Activated naive CD8-positive, alpha-beta T cell treated with anti-CD3 and anti-CD28 coated beads for 36 hours (primary cell): ENCODE data around the gene BCAP31. TPM values are rescaled to one million over a fixed set of nuclear protein-coding genes. Genes with fewer than 3 reads are reported as not detected.
"Not testable (repeated sequence)": the region's sequence is repeated elsewhere in the genome, so short reads cannot be mapped to it uniquely, and the experiment has no call there.

Source experiments
- DNase-seq: peaks from one replicate; pipeline ENCODE4 v3.0.0; 2021
- H3K27ac Mint-ChIP-seq: one replicate; pipeline ENCODE4 v1.8.0; 2022; ENCODE audit warnings: mild to moderate bottlenecking, moderate library complexity, mixed read lengths
- H3K27me3 Mint-ChIP-seq: one replicate; pipeline ENCODE4 v1.8.0; 2022; ENCODE audit warnings: mild to moderate bottlenecking, mixed read lengths
- H3K36me3 Mint-ChIP-seq: one replicate; pipeline ENCODE4 v1.8.0; 2021; ENCODE audit warnings: mild to moderate bottlenecking, mixed read lengths
- H3K4me1 Mint-ChIP-seq: one replicate; pipeline ENCODE4 v1.8.0; 2021; ENCODE audit warnings: mixed read lengths
- H3K4me3 Mint-ChIP-seq: one replicate; pipeline ENCODE4 v1.8.0; 2022; ENCODE audit warnings: mild to moderate bottlenecking, moderate library complexity, mixed read lengths
- H3K9me3 Mint-ChIP-seq: one replicate; pipeline ENCODE4 v1.8.0; 2022; ENCODE audit warnings: mixed read lengths
- total RNA-seq, 2 experiments: library from RNA; stranded (reverse); gene quantifications; one replicate each; pipeline ENCODE4 v1.2.3, GENCODE V29; 2021

The BCAP31 gene
- total RNA-seq, 2 experiments from 2014 or later = 103 to 109 TPM

GRCh38 chrX:153765138-153766079, 41.2 kb upstream of the BCAP31 start:
- Mint-ChIP-seq H3K36me3 (no peaks in the 10 kb centered on the region), H3K9me3 (no peaks in the 10 kb centered on the region), H3K4me3 (peak overlapping the region; percentile 49), H3K27ac (no peak overlapping the region), H3K27me3 (no peaks in the 10 kb centered on the region), H3K4me1 (peaks cover 9% of the 10 kb centered on the region)
- DNase-seq = no peak

GRCh38 chrX:153764786-153765137, 40.6 kb upstream of the BCAP31 start:
- no peaks in the 10 kb centered on the region for H3K27me3 Mint-ChIP-seq

GRCh38 chrX:153763989-153764755, 40.0 kb upstream of the BCAP31 start, which contains the start of gene PLXNB3:
PLXNB3 (plus strand) TSS chrX:153764249; CDS start chrX:153765536, 1,287 bp downstream.
- Mint-ChIP-seq H3K36me3 (no peaks in the 10 kb centered on the region), H3K4me3 (no peak within 1 kb of the TSS), H3K27me3 (no peaks in the 10 kb centered on the region), H3K9me3 (no peaks in the 10 kb centered on the region), H3K27ac (no peak within 1 kb of the TSS), H3K4me1 (peaks cover 9% of the 10 kb centered on the region)
- DNase-seq = peak; percentile 75

More at GRCh38 chrX:153764786-153765137, 40.6 kb upstream of the BCAP31 start:
- Mint-ChIP-seq H3K36me3 (no peaks in the 10 kb centered on the region), H3K4me3 (no peak overlapping the region), H3K4me1 (peaks cover 9% of the 10 kb centered on the region), H3K27ac (no peak overlapping the region), H3K9me3 (no peaks in the 10 kb centered on the region)
- DNase-seq = no peak

DNA sequence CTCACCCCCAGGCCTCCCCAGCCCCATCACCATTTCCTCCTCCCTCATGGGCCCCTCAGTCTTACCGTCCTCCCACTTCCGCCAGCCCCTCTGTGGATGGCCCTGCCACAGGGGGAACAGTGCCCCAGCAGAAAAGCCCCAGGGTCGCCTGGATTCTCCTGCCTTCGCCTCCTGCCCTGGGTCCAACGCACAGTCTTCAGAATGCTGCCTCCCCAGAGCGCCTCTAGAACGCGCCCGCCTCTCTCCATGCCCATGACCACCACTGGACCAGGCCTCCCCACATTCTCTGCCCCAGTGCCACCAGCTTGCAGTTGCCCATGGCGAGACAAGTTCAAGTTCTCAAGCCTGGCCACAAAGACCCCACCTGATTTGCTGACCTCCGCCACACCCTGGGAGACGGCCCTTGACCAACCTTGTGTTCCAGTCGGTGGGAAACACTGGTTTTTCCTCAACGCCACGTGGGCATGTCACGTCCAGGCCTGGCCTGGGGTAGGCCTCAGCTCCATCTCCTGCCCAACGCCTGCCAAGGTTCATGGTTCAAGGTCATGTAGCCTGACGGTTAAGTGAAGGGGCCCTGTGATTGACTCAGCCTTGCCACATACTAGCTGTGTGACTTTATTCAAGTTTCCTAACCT, 39.2 kb upstream of the BCAP31 start:
- peaks cover 9% of the 10 kb centered on the region for H3K4me1 Mint-ChIP-seq
- H3K27me3 Mint-ChIP-seq = no peaks in the 10 kb centered on the region
- no peak for DNase-seq
- no peaks in the 10 kb centered on the region for H3K9me3 Mint-ChIP-seq
- H3K27ac Mint-ChIP-seq = no peak overlapping the region
- H3K4me3 Mint-ChIP-seq = no peak overlapping the region
- no peaks in the 10 kb centered on the region for H3K36me3 Mint-ChIP-seq

DNA sequence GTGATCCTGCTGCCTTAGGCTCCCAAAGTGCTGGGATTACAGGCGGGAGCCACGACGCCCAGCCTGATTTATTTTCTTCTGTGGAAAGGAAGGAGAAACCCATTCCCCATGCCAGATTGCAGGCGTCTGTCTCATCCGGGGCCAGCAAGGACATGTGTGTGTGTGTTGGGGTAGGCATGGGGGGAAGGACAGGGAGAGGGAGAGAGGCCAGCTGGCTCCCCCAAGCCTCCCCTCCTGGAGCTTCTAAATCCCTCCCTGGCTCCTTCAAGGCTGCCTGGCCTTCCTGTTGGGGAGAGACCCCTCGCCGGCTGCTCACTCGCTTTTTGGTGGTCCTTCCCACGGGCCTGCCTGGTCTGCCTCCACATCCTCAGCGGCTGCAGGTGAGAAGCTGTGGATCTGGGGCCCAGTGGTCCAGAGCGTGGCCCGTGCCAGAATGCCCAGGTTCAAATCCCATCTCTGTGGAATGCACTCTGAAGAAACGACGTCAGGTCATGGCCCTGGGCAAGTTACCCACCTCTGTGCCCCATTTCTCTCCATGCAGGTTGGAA, 38.5 kb upstream of the BCAP31 start:
- DNase-seq = no peak
- Mint-ChIP-seq H3K9me3 (no peaks in the 10 kb centered on the region), H3K4me1 (peaks cover 9% of the 10 kb centered on the region), H3K36me3 (no peaks in the 10 kb centered on the region), H3K27ac (no peak overlapping the region), H3K4me3 (no peak overlapping the region), H3K27me3 (no peaks in the 10 kb centered on the region)

GRCh38 chrX:153761863-153762262, 37.7 kb upstream of the BCAP31 start:
- no peak for DNase-seq
- no peak overlapping the region for H3K27ac Mint-ChIP-seq
- H3K9me3 Mint-ChIP-seq = no peaks in the 10 kb centered on the region
- H3K4me1 Mint-ChIP-seq = peaks cover 9% of the 10 kb centered on the region
- no peaks in the 10 kb centered on the region for H3K27me3 Mint-ChIP-seq
- H3K4me3 Mint-ChIP-seq = no peak overlapping the region
- no peaks in the 10 kb centered on the region for H3K36me3 Mint-ChIP-seq

GRCh38 chrX:153755136-153755535, 30.9 kb upstream of the BCAP31 start:
- H3K36me3 Mint-ChIP-seq = no peaks in the 10 kb centered on the region
- H3K9me3 Mint-ChIP-seq = no peaks in the 10 kb centered on the region
- H3K4me1 Mint-ChIP-seq = no peaks in the 10 kb centered on the region
- H3K27ac Mint-ChIP-seq = no peak overlapping the region
- H3K4me3 Mint-ChIP-seq = no peak overlapping the region
- no peaks in the 10 kb centered on the region for H3K27me3 Mint-ChIP-seq
- no peak for DNase-seq

DNA sequence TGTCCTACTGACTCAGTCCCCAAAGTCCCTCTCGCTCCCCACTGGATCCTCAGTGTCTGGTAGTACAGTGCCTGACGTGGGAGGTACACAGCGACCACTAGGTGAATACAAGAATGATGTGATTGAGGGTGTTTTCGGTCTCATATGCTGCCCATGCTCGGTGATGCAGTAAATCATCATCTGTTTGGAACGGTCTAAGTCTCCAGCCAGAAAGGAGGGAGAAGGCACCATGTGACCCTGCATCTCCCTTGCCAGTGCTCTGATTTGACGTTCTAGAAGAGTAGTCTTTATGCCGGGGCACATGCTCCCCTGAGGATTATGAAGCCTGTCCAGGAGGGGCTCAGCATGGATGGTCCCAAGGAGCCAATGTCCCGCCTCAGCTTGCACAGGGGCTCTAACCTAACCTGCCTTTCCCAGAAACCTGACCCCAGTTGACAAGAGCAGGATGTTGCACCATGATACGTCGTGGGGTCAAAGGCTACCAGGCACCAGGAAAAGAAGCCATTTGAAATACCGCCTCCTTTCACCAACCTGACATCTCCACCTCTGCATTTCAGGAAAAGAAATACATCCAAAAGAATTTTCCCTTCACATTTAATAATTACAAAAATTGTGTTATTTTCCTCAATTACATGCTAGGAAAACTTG, 26.1 kb upstream of the BCAP31 start:
- no peaks in the 10 kb centered on the region for H3K4me1 Mint-ChIP-seq
- H3K27ac Mint-ChIP-seq = no peak overlapping the region
- no peak for DNase-seq
- H3K27me3 Mint-ChIP-seq = peaks cover 7% of the 10 kb centered on the region
- no peak overlapping the region for H3K4me3 Mint-ChIP-seq
- H3K36me3 Mint-ChIP-seq = no peaks in the 10 kb centered on the region
- H3K9me3 Mint-ChIP-seq = no peaks in the 10 kb centered on the region

GRCh38 chrX:153749017-153749416, 24.8 kb upstream of the BCAP31 start:
- H3K9me3 Mint-ChIP-seq, DNase-seq, H3K27ac Mint-ChIP-seq, H3K4me3 Mint-ChIP-seq, H3K4me1 Mint-ChIP-seq, H3K36me3 Mint-ChIP-seq: not testable (repeated sequence)
- peaks cover 11% of the 10 kb centered on the region for H3K27me3 Mint-ChIP-seq

- peaks cover 11% of the 10 kb centered on the region for H3K27me3 Mint-ChIP-seq
- not testable (repeated sequence) for H3K36me3 Mint-ChIP-seq, H3K27ac Mint-ChIP-seq, H3K9me3 Mint-ChIP-seq, H3K4me3 Mint-ChIP-seq, DNase-seq, H3K4me1 Mint-ChIP-seq
Measured at GRCh38 chrX:153746991-153747390, 22.8 kb upstream of the BCAP31 start.

GRCh38 chrX:153746359-153746758, 22.2 kb upstream of the BCAP31 start:
- no peak for DNase-seq
- Mint-ChIP-seq H3K27ac (no peak overlapping the region), H3K9me3 (no peaks in the 10 kb centered on the region), H3K36me3 (no peaks in the 10 kb centered on the region), H3K4me1 (no peaks in the 10 kb centered on the region), H3K27me3 (peaks cover 11% of the 10 kb centered on the region), H3K4me3 (no peak overlapping the region)

- not testable (repeated sequence) for H3K4me1 Mint-ChIP-seq, H3K36me3 Mint-ChIP-seq, H3K27ac Mint-ChIP-seq, DNase-seq, H3K9me3 Mint-ChIP-seq, H3K4me3 Mint-ChIP-seq
- peaks cover 10% of the 10 kb centered on the region for H3K27me3 Mint-ChIP-seq
Measured at GRCh38 chrX:153745067-153745433, 20.9 kb upstream of the BCAP31 start.

DNA sequence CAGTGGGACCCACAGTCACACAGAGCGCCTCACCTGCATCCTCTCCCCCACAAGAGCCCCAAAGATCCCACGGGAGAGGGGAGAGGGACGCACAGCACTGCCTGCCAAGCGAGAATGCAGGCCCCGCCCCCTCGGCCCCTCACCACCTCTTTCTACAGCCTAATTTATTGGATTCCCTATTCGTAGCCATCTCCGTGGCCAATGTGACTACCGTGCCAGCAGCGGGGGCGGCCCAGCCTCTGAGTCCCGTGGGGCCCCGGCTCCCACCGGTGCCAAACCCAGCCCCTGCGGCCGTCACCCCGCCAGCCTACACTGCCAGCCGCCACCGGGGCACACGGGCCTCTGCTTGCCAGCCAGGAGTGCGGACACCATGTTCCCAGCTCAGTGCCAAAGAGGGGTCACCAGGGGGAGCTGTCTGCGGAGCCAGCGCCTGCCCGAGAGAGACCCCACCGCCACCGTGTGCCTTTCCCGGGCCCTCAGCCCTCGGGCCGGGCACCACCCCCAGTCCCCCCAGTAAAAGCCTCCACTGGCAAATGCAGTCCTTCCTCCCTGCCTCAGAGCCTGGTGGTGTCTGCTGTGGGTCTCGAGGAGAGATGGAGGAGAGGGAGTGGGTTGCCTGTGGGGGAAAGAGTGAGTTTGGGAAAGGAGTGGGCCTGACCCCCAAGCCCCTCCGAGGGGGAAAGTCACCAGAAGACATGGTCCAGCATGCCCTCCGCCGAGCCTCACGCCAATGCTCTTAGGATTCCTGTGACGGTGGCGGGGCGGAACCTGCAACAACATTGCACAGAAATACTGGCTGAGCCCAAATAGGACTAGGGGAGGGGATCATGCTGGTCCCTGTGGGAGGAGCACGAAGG, 20.3 kb upstream of the BCAP31 start:
- no peak for DNase-seq
- peaks cover 11% of the 10 kb centered on the region for H3K4me1 Mint-ChIP-seq
- H3K36me3 Mint-ChIP-seq = no peaks in the 10 kb centered on the region

More for the DNA sequence above, 20.3 kb upstream of the BCAP31 start:
- no peaks in the 10 kb centered on the region for H3K9me3 Mint-ChIP-seq
- H3K27me3 Mint-ChIP-seq = peaks cover 7% of the 10 kb centered on the region
- no peak overlapping the region for H3K4me3 Mint-ChIP-seq
- no peak overlapping the region for H3K27ac Mint-ChIP-seq
